Measurements from ENCODE around the gene IFNGR1.

Gene IFNGR1

GRCh38 chr6:137162692-137163306, 56.4 kb downstream of the IFNGR1 start:
- Histone ChIP-seq H3K9me3 (no peaks in the 10 kb centered on the region; the same call in 1 of the 2 replicates), H3K4me1 (peaks cover under 1% of the 10 kb centered on the region; the same call in 1 of the 2 replicates), H3K27me3 (no peaks in the 10 kb centered on the region), H3K4me3 (ENCODE audit: low read depth, low read length) (no peak overlapping the region), H3K36me3 (no peaks in the 10 kb centered on the region)
- DNase-seq, result no peak
- no peak for TF ChIP-seq CTCF (IDR thresholded peaks at IDR 0.05; ENCODE audit: low read depth, low read length)

GRCh38 chr6:137161949-137162348, 57.2 kb downstream of the IFNGR1 start:
- H3K36me3 ChIP-seq, result no peaks in the 10 kb centered on the region
- no peak for TF ChIP-seq CTCF (IDR thresholded peaks at IDR 0.05; ENCODE audit: low read depth, low read length)
- no peak for DNase-seq
- no peak overlapping the region for H3K4me3 ChIP-seq (ENCODE audit: low read depth, low read length)
- H3K4me1 ChIP-seq, result peaks cover 5% of the 10 kb centered on the region; the same call in 1 of the 2 replicates
- no peaks in the 10 kb centered on the region for H3K27me3 ChIP-seq
- no peaks in the 10 kb centered on the region; the same call in 1 of the 2 replicates for H3K9me3 ChIP-seq

GRCh38 chr6:137160763-137161162, 58.4 kb downstream of the IFNGR1 start:
- H3K4me1 ChIP-seq, result peaks cover 5% of the 10 kb centered on the region; the same call in 1 of the 2 replicates
- no peak for DNase-seq
- no peak overlapping the region for H3K4me3 ChIP-seq (ENCODE audit: low read depth, low read length)
- H3K36me3 ChIP-seq, result no peaks in the 10 kb centered on the region
- no peak for TF ChIP-seq CTCF (IDR thresholded peaks at IDR 0.05; ENCODE audit: low read depth, low read length)
- H3K9me3 ChIP-seq, result no peaks in the 10 kb centered on the region; the same call in 1 of the 2 replicates
- no peaks in the 10 kb centered on the region for H3K27me3 ChIP-seq

- no peaks in the 10 kb centered on the region for H3K36me3 ChIP-seq
- no peak for TF ChIP-seq CTCF (IDR thresholded peaks at IDR 0.05; ENCODE audit: low read depth, low read length)
- H3K27me3 ChIP-seq, result no peaks in the 10 kb centered on the region
- H3K9me3 ChIP-seq, result no peaks in the 10 kb centered on the region; the same call in 1 of the 2 replicates
- no peak for DNase-seq
- peaks cover 5% of the 10 kb centered on the region; the same call in 1 of the 2 replicates for H3K4me1 ChIP-seq
- H3K4me3 ChIP-seq (ENCODE audit: low read depth, low read length), result no peak overlapping the region
Observed at GRCh38 chr6:137159912-137160311, 59.3 kb downstream of the IFNGR1 start.

GRCh38 chr6:137157601-137158000, 61.6 kb downstream of the IFNGR1 start:
- TF ChIP-seq CTCF (IDR thresholded peaks at IDR 0.05; ENCODE audit: low read depth, low read length), result no peak
- no peak for DNase-seq
- no peaks in the 10 kb centered on the region for H3K36me3 ChIP-seq
- H3K27me3 ChIP-seq, result no peaks in the 10 kb centered on the region
- no peak overlapping the region for H3K4me3 ChIP-seq (ENCODE audit: low read depth, low read length)
- no peaks in the 10 kb centered on the region for H3K9me3 ChIP-seq
- H3K4me1 ChIP-seq, result peaks cover 5% of the 10 kb centered on the region; the same call in 1 of the 2 replicates

GRCh38 chr6:137156650-137157049, 62.5 kb downstream of the IFNGR1 start:
- H3K9me3 ChIP-seq, result no peaks in the 10 kb centered on the region
- no peak overlapping the region for H3K4me3 ChIP-seq (ENCODE audit: low read depth, low read length)
- DNase-seq, result no peak
- no peak for TF ChIP-seq CTCF (IDR thresholded peaks at IDR 0.05; ENCODE audit: low read depth, low read length)
- H3K27me3 ChIP-seq, result no peaks in the 10 kb centered on the region
- no peaks in the 10 kb centered on the region for H3K36me3 ChIP-seq
- H3K4me1 ChIP-seq, result peaks cover 5% of the 10 kb centered on the region; the same call in 1 of the 2 replicates
